Activated CD4-positive, alpha-beta T cell treated with anti-CD3 and anti-CD28 coated beads, Interleukin-2, Interleukin-6, amounts not matched to agents 100 ng/mL and 50 ng/mL, durations not matched to agents 16 hours and 8 hours (primary cell): ENCODE data around the gene HPS4.

ENCODE experiments used
- DNase-seq: peaks from one replicate; pipeline ENCODE4 v3.0.0-alpha.2; 2020

The HPS4 gene

GRCh38 chr22:26406118-26406517 is 77.5 kb downstream of the HPS4 start:
- no peak for DNase-seq

- no peak for DNase-seq
Observed at GRCh38 chr22:26404851-26405421, 78.6 kb downstream of the HPS4 start.

GRCh38 chr22:26401726-26402125 is 81.9 kb downstream of the HPS4 start:
- DNase-seq = no peak
